T-helper 2 cell treated with Interferon-gamma antibody and Interleukin-4, amounts not matched to agents 100 ng/mL and 5 ng/mL, for 36 hours (primary cell): Measurements from ENCODE around the gene ZFC3H1. TPM values are rescaled to one million over a fixed set of nuclear protein-coding genes. Genes with fewer than 3 reads are reported as not detected.

Experiments used
- intact Hi-C: fragments of 100-400 bp; cut with micrococcal nuclease; formaldehyde crosslinking; loops from one replicate; pipeline ENCODE4 v1.15.1; 2023
- total RNA-seq: library from RNA; stranded (reverse); gene quantifications from 2 replicates; pipeline ENCODE4 v1.2.3, GENCODE V29; 2022

Gene ZFC3H1
- total RNA-seq, 1 donor from 2014 or later: 73.0 TPM

- intact Hi-C loops: loop anchor here (5.0 kb wide), 1 partner anchor 38 kb away; no protein-coding TSS in a partner anchor
Measured at GRCh38 chr12:71685312-71685906, 21.8 kb upstream of the ZFC3H1 start.

- intact Hi-C loops: no loop called here
Measured at GRCh38 chr12:71684081-71684480, 20.4 kb upstream of the ZFC3H1 start.

GRCh38 chr12:71683633-71684032 lies 20.0 kb upstream of the ZFC3H1 start:
- intact Hi-C loops: no loop called here

GRCh38 chr12:71682466-71682865 lies 18.8 kb upstream of the ZFC3H1 start:
- intact Hi-C loops: no loop called here

- intact Hi-C loops: no loop called here
Measured at GRCh38 chr12:71671816-71672215, 8.2 kb upstream of the ZFC3H1 start.

- intact Hi-C loops: no loop called here
Measured at GRCh38 chr12:71671311-71671710, 7.7 kb upstream of the ZFC3H1 start.

GRCh38 chr12:71666259-71666658 lies 2.6 kb upstream of the ZFC3H1 start:
- intact Hi-C loops: no loop called here

- intact Hi-C loops: no loop called here
Measured at GRCh38 chr12:71665090-71665463, 1.4 kb upstream of the ZFC3H1 start.

- intact Hi-C loops: loop anchor here (1.0 to 5.0 kb wide), 2 partner anchors 37 to 1421 kb away; partner anchors contain the start of gene CNOT2
Measured at GRCh38 chr12:71664411-71665089, 902 bp upstream of the ZFC3H1 start.

GRCh38 chr12:71662849-71663560 lies 643 bp downstream of the ZFC3H1 start:
- intact Hi-C loops: loop anchor here (1.0 to 5.0 kb wide), 7 partner anchors 8 to 176 kb away; partner anchors contain the start of genes RAB21, TBC1D15 and TMEM19

GRCh38 chr12:71661977-71662530 lies 1.6 kb downstream of the ZFC3H1 start:
- intact Hi-C loops: loop anchor here (2.0 to 5.0 kb wide), 3 partner anchors 25 to 85 kb away; no protein-coding TSS in a partner anchor

GRCh38 chr12:71656740-71657139 lies 6.9 kb downstream of the ZFC3H1 start:
- intact Hi-C loops: no loop called here

- intact Hi-C loops: loop anchor here (1.0 to 2.0 kb wide), 2 partner anchors 7 to 19 kb away; partner anchors contain the start of gene ZFC3H1
Measured at GRCh38 chr12:71655907-71656306, 7.7 kb downstream of the ZFC3H1 start.

GRCh38 chr12:71655495-71655894 lies 8.2 kb downstream of the ZFC3H1 start:
- intact Hi-C loops: loop anchor here (1.0 to 2.0 kb wide), 2 partner anchors 8 to 19 kb away; partner anchors contain the start of gene ZFC3H1

- intact Hi-C loops: loop anchor here (2.0 kb wide), 1 partner anchor 17 kb away; no protein-coding TSS in a partner anchor
Measured at GRCh38 chr12:71654200-71654599, 9.4 kb downstream of the ZFC3H1 start.

- intact Hi-C loops: no loop called here
Measured at GRCh38 chr12:71653137-71653536, 10.5 kb downstream of the ZFC3H1 start.

GRCh38 chr12:71652656-71653055 lies 11.0 kb downstream of the ZFC3H1 start:
- intact Hi-C loops: no loop called here

- intact Hi-C loops: loop anchor here (5.0 kb wide), 1 partner anchor 38 kb away; the partner anchor contains the start of gene TMEM19
Measured at GRCh38 chr12:71649401-71649800, 14.2 kb downstream of the ZFC3H1 start.

GRCh38 chr12:71648537-71648936 lies 15.1 kb downstream of the ZFC3H1 start:
- intact Hi-C loops: loop anchor here (5.0 kb wide), 1 partner anchor 39 kb away; the partner anchor contains the start of gene TMEM19

GRCh38 chr12:71646512-71646911 lies 17.1 kb downstream of the ZFC3H1 start:
- intact Hi-C loops: loop anchor here (5.0 kb wide), 1 partner anchor 41 kb away; the partner anchor contains the start of gene TMEM19

GRCh38 chr12:71645268-71645667 lies 18.4 kb downstream of the ZFC3H1 start:
- intact Hi-C loops: loop anchor here (5.0 kb wide), 1 partner anchor 42 kb away; the partner anchor contains the start of gene TMEM19
